Osteoblast (primary cell): ENCODE data around the gene TPP2. TPM values are rescaled to one million over a fixed set of nuclear protein-coding genes. Genes with fewer than 3 reads are reported as not detected.
A peak's percentile ranks its signal among the peaks of the same experiment; 100 is the strongest.

Experiments used
- DNase-seq: peaks from one replicate; pipeline ENCODE4 v3.0.0; 2011; ENCODE audit warnings: low spot score, mixed read lengths; ENCODE audit not compliant: insufficient read length; ENCODE audit errors: missing footprints
- H2AFZ ChIP-seq: 2 replicates; pipeline ENCODE4 v1.6.0; 2011; ENCODE audit warnings: mild to moderate bottlenecking, low read length
- H3K27ac ChIP-seq: 2 replicates; pipeline ENCODE4 v1.5.1; 2011; ENCODE audit warnings: mild to moderate bottlenecking, low read depth, low read length, moderate library complexity
- H3K27me3 ChIP-seq: 2 replicates; pipeline ENCODE4 v1.6.0; 2012; ENCODE audit warnings: mild to moderate bottlenecking, control low read depth, inconsistent platforms, low read length, moderate library complexity; ENCODE audit not compliant: insufficient read depth
- H3K36me3 ChIP-seq: 2 replicates; pipeline ENCODE4 v1.5.1; 2011; ENCODE audit warnings: mild to moderate bottlenecking, low read length, control low read depth, moderate library complexity; ENCODE audit not compliant: insufficient read depth
- H3K4me1 ChIP-seq: 2 replicates; pipeline ENCODE4 v1.5.1; 2011; ENCODE audit warnings: mild to moderate bottlenecking, low read length, control low read depth, moderate library complexity; ENCODE audit not compliant: insufficient read depth
- H3K4me2 ChIP-seq: 2 replicates; pipeline ENCODE4 v1.6.0; 2011; ENCODE audit warnings: mild to moderate bottlenecking, low read length; ENCODE audit not compliant: insufficient read depth
- H3K4me3 ChIP-seq: fragments of 200-600 bp; sonication (generic); 3 replicates; pipeline ENCODE4 v1.5.1; 2012; ENCODE audit warnings: mild to moderate bottlenecking, low read length, inconsistent platforms; ENCODE audit not compliant: insufficient read depth
- H3K79me2 ChIP-seq: 2 replicates; pipeline ENCODE4 v1.6.0; 2012; ENCODE audit warnings: mild to moderate bottlenecking, low read length, control low read depth, inconsistent platforms; ENCODE audit not compliant: insufficient read depth
- H3K9me3 ChIP-seq: 2 replicates; pipeline ENCODE4 v1.5.1; 2011; ENCODE audit warnings: low read depth, low read length, control low read depth
- H4K20me1 ChIP-seq: 2 replicates; pipeline ENCODE4 v1.6.0; 2012; ENCODE audit warnings: mild to moderate bottlenecking, low read length, control low read depth; ENCODE audit not compliant: insufficient read depth
- total RNA-seq: library from RNA; depleted of rRNA; stranded (reverse); fragments of >200 nt; gene quantifications from 2 replicates; pipeline ENCODE4 v1.2.3, GENCODE V29; 2012
- TF ChIP-seq, protein P1 (sequence below): IDR thresholded peaks from 2 replicates; pipeline ENCODE4 v1.5.1; 2011; ENCODE audit warnings: mild to moderate bottlenecking, low read depth, low read length, moderate library complexity; ENCODE audit errors: extremely low read depth

Gene TPP2
- total RNA-seq, 1 donor = 57.5 TPM

- Histone ChIP-seq H3K4me1 (peaks cover 46% of the 10 kb centered on the region), H3K27me3 (no peaks in the 10 kb centered on the region), H3K36me3 (no peaks in the 10 kb centered on the region), H4K20me1 (no peaks in the 10 kb centered on the region), H3K4me2 (peak overlapping the region; percentile 60), H3K27ac (peak overlapping the region; percentile 34), H3K4me3 (no peak overlapping the region), H3K9me3 (no peaks in the 10 kb centered on the region), H2AFZ (peak overlapping the region; percentile 85), H3K79me2 (no peaks in the 10 kb centered on the region)
- TF ChIP-seq, protein P1, sequence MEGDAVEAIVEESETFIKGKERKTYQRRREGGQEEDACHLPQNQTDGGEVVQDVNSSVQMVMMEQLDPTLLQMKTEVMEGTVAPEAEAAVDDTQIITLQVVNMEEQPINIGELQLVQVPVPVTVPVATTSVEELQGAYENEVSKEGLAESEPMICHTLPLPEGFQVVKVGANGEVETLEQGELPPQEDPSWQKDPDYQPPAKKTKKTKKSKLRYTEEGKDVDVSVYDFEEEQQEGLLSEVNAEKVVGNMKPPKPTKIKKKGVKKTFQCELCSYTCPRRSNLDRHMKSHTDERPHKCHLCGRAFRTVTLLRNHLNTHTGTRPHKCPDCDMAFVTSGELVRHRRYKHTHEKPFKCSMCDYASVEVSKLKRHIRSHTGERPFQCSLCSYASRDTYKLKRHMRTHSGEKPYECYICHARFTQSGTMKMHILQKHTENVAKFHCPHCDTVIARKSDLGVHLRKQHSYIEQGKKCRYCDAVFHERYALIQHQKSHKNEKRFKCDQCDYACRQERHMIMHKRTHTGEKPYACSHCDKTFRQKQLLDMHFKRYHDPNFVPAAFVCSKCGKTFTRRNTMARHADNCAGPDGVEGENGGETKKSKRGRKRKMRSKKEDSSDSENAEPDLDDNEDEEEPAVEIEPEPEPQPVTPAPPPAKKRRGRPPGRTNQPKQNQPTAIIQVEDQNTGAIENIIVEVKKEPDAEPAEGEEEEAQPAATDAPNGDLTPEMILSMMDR = no peak
- DNase-seq = no peak
Observed at GRCh38 chr13:102703726-102704035, 106.9 kb downstream of the TPP2 start.

DNA sequence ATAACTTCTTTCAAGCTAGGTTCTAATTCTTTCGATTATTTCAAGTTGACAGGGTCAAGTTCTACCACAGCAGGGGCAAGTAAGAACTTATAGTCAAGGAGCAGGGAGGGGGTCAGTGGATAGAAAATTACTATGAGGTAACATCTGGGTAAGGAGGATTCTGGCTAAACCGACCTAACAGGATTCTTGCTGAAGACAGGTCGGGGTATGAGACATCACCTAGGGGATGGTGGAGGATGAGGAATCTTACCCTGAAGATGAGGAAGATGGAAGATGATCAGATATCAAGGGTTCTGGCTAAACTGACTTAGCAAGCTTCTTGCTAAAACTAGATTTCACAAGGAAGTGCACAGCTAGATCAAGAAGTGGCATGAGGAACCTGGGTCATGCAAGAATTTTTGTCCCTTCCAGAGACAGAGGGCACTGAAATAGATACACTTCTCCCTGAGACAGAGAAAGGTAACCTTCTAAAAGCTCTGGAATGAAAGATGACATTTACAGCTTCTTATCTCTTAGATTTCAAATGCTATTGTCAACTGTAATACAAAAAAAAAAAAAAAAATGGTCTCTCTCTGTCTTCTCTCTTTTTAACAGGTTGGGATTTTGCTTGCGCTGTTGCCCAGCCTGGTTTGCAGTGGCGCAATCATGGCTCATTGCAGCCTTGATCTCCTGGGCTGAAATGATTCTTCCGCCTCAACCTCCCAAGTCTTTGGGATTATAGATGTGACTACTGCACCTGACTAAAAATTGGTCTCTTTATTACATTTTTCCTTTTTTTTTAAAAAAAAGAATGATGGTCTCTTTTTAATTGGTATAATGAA is 107.7 kb downstream of the TPP2 start:
- no peak overlapping the region for H2AFZ ChIP-seq
- TF ChIP-seq, protein P1 = no peak
- no peak overlapping the region for H3K27ac ChIP-seq
- no peaks in the 10 kb centered on the region for H3K27me3 ChIP-seq
- H3K36me3 ChIP-seq = no peaks in the 10 kb centered on the region
- peak overlapping the region; percentile 25 for H3K4me2 ChIP-seq
- H3K4me1 ChIP-seq = peaks cover 46% of the 10 kb centered on the region
- no peak overlapping the region for H3K4me3 ChIP-seq
- no peaks in the 10 kb centered on the region for H3K9me3 ChIP-seq
- H4K20me1 ChIP-seq = no peaks in the 10 kb centered on the region
- H3K79me2 ChIP-seq = no peaks in the 10 kb centered on the region
- no peak for DNase-seq

- no peak overlapping the region for H3K4me3 ChIP-seq
- no peaks in the 10 kb centered on the region for H3K27me3 ChIP-seq
- peak overlapping the region; percentile 26 for H3K4me2 ChIP-seq
- no peak overlapping the region for H2AFZ ChIP-seq
- H3K79me2 ChIP-seq = no peaks in the 10 kb centered on the region
- no peak overlapping the region for H3K27ac ChIP-seq
- TF ChIP-seq, protein P1 = no peak
- no peaks in the 10 kb centered on the region for H3K36me3 ChIP-seq
- no peaks in the 10 kb centered on the region for H4K20me1 ChIP-seq
- no peaks in the 10 kb centered on the region for H3K9me3 ChIP-seq
- peaks cover 39% of the 10 kb centered on the region for H3K4me1 ChIP-seq
- DNase-seq = peak; percentile 85
Observed at GRCh38 chr13:102707467-102707866, 110.7 kb downstream of the TPP2 start.

GRCh38 chr13:102708211-102708610 is 111.4 kb downstream of the TPP2 start:
- H3K9me3 ChIP-seq = no peaks in the 10 kb centered on the region
- H3K4me2 ChIP-seq = peak overlapping the region; percentile 26
- TF ChIP-seq, protein P1 = no peak
- no peaks in the 10 kb centered on the region for H3K27me3 ChIP-seq
- H3K4me1 ChIP-seq = peaks cover 37% of the 10 kb centered on the region
- no peaks in the 10 kb centered on the region for H4K20me1 ChIP-seq
- H3K36me3 ChIP-seq = no peaks in the 10 kb centered on the region
- peak; percentile 8 for DNase-seq
- no peaks in the 10 kb centered on the region for H3K79me2 ChIP-seq
- no peak overlapping the region for H2AFZ ChIP-seq
- no peak overlapping the region for H3K4me3 ChIP-seq
- no peak overlapping the region for H3K27ac ChIP-seq
